ENCODE data around the gene SETD1A. TPM values are rescaled to one million over a fixed set of nuclear protein-coding genes. Genes with fewer than 3 reads are reported as not detected.
A peak's percentile ranks its signal among the peaks of the same experiment; 100 is the strongest.
"Not testable (repeated sequence)": the region's sequence is repeated elsewhere in the genome, so short reads cannot be mapped to it uniquely, and the experiment has no call there.

Gene SETD1A
- total RNA-seq, 1 experiment from 2014 or later = 33.2 TPM

DNA sequence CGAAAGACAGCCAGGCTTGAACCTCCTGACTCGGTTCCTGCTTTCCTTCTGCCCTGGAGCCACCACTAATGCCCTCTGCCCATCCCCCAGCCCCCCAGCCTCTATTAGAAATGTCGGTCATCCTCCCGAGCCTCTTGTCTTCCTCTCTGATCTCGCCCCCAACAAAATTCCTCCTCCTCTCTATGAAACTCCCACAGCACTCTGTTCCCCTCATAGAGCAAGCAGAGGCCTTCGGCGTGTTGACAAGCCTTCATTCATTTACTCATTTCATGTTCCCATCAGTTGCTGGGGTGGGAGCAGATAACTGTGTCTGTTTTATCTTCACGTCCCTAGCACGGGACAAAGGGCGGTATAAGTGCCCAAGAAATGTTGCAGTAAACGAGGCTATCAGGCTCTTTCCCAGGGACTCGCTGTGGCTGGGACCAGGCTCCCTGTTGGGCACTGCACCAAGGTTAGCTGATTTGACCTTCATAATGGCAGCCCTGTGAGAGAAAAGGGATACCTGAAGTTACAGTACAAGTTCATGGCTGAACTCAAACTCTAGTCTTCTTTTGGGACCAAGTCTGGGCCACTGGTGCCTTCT is 26.4 kb upstream of the SETD1A start:
- CTCF ChIA-PET = interaction anchor here (0.5 kb wide), 1 partner anchor 12 kb away, joined by 6 read pairs; no protein-coding TSS in a partner anchor
- H3K9me3 ChIP-seq (ENCODE audit: insufficient read depth, low read depth) = no peaks in the 10 kb centered on the region
- H2AFZ ChIP-seq = no peak overlapping the region
- H3F3A ChIP-seq (ENCODE audit: insufficient read depth, low read depth) = peaks cover 20% of the 10 kb centered on the region; the same call in 1 of the 2 replicates
- H4K20me1 ChIP-seq (ENCODE audit: insufficient read depth) = peaks cover 27% of the 10 kb centered on the region; the same call in 1 of the 2 replicates
- no peak for DNase-seq
- intact Hi-C loops (cut with micrococcal nuclease; ENCODE audit: unreplicated experiment) = no loop called here
- H3K4me3 ChIP-seq = no peak overlapping the region
- no peak overlapping the region for H3K4me2 ChIP-seq
- no peaks in the 10 kb centered on the region for H3K79me2 ChIP-seq (ENCODE audit: low read depth)
- H3K9me2 ChIP-seq (ENCODE audit: insufficient read depth) = no peaks in the 10 kb centered on the region
- H3K27ac ChIP-seq = no peak overlapping the region
- H3K27me3 ChIP-seq (ENCODE audit: insufficient read depth, low read depth) = no peaks in the 10 kb centered on the region
- TF ChIP-seq EZH2 (IDR thresholded peaks at IDR 0.05; ENCODE audit: low read depth) = no peak
- TF ChIP-seq, protein P1, sequence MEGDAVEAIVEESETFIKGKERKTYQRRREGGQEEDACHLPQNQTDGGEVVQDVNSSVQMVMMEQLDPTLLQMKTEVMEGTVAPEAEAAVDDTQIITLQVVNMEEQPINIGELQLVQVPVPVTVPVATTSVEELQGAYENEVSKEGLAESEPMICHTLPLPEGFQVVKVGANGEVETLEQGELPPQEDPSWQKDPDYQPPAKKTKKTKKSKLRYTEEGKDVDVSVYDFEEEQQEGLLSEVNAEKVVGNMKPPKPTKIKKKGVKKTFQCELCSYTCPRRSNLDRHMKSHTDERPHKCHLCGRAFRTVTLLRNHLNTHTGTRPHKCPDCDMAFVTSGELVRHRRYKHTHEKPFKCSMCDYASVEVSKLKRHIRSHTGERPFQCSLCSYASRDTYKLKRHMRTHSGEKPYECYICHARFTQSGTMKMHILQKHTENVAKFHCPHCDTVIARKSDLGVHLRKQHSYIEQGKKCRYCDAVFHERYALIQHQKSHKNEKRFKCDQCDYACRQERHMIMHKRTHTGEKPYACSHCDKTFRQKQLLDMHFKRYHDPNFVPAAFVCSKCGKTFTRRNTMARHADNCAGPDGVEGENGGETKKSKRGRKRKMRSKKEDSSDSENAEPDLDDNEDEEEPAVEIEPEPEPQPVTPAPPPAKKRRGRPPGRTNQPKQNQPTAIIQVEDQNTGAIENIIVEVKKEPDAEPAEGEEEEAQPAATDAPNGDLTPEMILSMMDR (conservative IDR thresholded peaks at IDR 0.05) = no peak
- H3K36me3 ChIP-seq (ENCODE audit: low read depth) = peaks cover 35% of the 10 kb centered on the region; the same call in 1 of the 2 replicates
- BruUV-seq (replicated peaks) = no TSS peak
- POLR2A ChIA-PET (ENCODE audit: unreplicated experiment) = interaction anchor here (0.6 kb wide), 1 partner anchor 8 kb away, joined by 6 read pairs; the partner anchor contains the start of gene FBXL19
- no peaks in the 10 kb centered on the region for H3K4me1 ChIP-seq (replicated peaks; ENCODE audit: insufficient read depth)

DNA sequence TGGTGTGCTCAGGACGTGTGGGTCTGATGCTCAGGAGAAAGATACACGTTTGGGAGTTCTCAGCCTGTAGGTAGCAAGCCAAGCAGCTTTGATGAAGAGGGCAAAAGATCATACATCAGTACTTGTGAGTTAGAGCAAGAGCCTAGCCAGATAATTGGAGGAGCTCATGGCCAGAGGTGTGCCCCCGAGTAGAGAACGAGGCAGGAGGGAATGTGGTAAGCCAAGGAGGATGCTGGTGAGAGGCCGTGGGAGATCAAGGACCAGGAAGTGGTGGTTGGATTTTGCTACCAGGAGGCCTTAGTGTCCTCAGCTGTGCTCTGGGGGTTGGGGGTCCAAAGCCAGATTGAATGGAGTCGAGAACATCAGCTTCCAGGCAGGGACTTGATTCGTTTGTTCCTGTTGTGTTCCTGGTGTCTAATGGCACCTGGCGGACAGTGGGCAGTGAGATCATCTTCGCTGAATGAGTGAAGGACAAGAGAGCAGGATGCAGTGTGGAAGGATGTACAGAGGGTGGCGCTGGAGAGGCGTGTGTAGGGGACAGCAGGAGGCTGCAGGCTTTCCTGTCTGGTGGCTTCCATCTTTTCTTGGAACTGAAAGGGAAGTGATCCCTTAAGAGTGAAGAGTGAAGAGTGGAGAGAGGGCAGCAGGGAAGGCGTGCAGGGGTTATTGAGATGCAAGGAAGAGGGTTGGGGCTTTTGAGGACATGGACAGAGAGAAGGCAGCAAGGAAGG is 22.6 kb upstream of the SETD1A start:
- Histone ChIP-seq H3K27me3 (ENCODE audit: insufficient read depth, low read depth) (no peaks in the 10 kb centered on the region), H3K36me3 (ENCODE audit: low read depth) (0 out of 2 replicates have a peak, but pooled peaks cover 24% of the 10 kb centered on the region), H3K4me1 (replicated peaks; ENCODE audit: insufficient read depth) (no peaks in the 10 kb centered on the region), H3K4me3 (no peak overlapping the region), H4K20me1 (ENCODE audit: insufficient read depth) (peaks cover 20% of the 10 kb centered on the region; the same call in 1 of the 2 replicates), H3K4me2 (no peak overlapping the region), H3K79me2 (ENCODE audit: low read depth) (no peaks in the 10 kb centered on the region), H3K27ac (no peak overlapping the region), H3K9me3 (ENCODE audit: insufficient read depth, low read depth) (no peaks in the 10 kb centered on the region), H2AFZ (no peak overlapping the region), H3K9me2 (ENCODE audit: insufficient read depth) (no peaks in the 10 kb centered on the region), H3F3A (ENCODE audit: insufficient read depth, low read depth) (peaks cover 26% of the 10 kb centered on the region; the same call in 1 of the 2 replicates)
- intact Hi-C loops (cut with micrococcal nuclease; ENCODE audit: unreplicated experiment) = no loop called here
- TF ChIP-seq EZH2 (IDR thresholded peaks at IDR 0.05; ENCODE audit: low read depth) = no peak
- TF ChIP-seq, protein P1 (conservative IDR thresholded peaks at IDR 0.05) = peak; percentile 73
- DNase-seq = peak in 1 of 2 experiments; percentile 57
- no TSS peak for BruUV-seq (replicated peaks)
- CTCF ChIA-PET = no interaction called here
- POLR2A ChIA-PET (ENCODE audit: unreplicated experiment) = interaction anchor here (0.5 to 0.6 kb wide), 3 partner anchors 187 to 934 kb away, joined by 3 to 4 read pairs (median 4); partner anchors contain the start of gene PHKG2

DNA sequence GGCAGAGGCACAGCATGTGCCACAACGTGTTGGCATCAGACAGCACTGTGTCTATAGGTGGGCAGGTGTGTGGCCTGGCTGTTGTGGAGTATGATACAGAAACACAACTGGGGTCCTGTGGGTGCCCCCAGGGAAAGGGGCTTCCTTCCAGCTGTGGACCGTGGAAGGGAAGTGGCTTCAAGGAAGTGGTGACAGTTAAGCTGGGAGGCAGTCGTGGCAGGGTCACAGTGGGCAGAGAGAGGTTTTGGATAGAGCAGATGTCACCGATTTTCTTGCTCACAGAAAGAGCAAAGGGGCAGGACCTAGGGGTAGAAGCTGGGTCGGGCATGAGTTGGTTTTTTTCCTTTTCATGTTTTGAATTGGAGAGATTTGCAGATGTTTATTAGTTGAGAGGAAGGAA is 19.9 kb upstream of the SETD1A start:
- Histone ChIP-seq H3K9me2 (ENCODE audit: insufficient read depth) (no peaks in the 10 kb centered on the region), H4K20me1 (ENCODE audit: insufficient read depth) (peaks cover 21% of the 10 kb centered on the region), H3K9me3 (ENCODE audit: insufficient read depth, low read depth) (no peaks in the 10 kb centered on the region), H3F3A (ENCODE audit: insufficient read depth, low read depth) (peaks cover 50% of the 10 kb centered on the region), H3K27ac (no peak overlapping the region), H3K4me2 (no peak overlapping the region), H3K79me2 (ENCODE audit: low read depth) (peaks cover under 1% of the 10 kb centered on the region; the same call in 1 of the 2 replicates), H2AFZ (no peak overlapping the region), H3K27me3 (ENCODE audit: insufficient read depth, low read depth) (no peaks in the 10 kb centered on the region), H3K36me3 (ENCODE audit: low read depth) (0 out of 2 replicates have a peak, but pooled peaks cover 12% of the 10 kb centered on the region), H3K4me1 (replicated peaks; ENCODE audit: insufficient read depth) (peaks cover 6% of the 10 kb centered on the region; the same call in 1 of the 2 replicates), H3K4me3 (no peak overlapping the region)
- TF ChIP-seq EZH2 (IDR thresholded peaks at IDR 0.05; ENCODE audit: low read depth) = no peak
- TF ChIP-seq, protein P1 (conservative IDR thresholded peaks at IDR 0.05) = no peak
- DNase-seq = no peak
- CTCF ChIA-PET = no interaction called here
- no TSS peak for BruUV-seq (replicated peaks)
- intact Hi-C loops (cut with micrococcal nuclease; ENCODE audit: unreplicated experiment) = no loop called here
- POLR2A ChIA-PET (ENCODE audit: unreplicated experiment) = interaction anchor here (0.6 kb wide), 1 partner anchor 411 kb away, joined by 5 read pairs; no protein-coding TSS in a partner anchor

DNA sequence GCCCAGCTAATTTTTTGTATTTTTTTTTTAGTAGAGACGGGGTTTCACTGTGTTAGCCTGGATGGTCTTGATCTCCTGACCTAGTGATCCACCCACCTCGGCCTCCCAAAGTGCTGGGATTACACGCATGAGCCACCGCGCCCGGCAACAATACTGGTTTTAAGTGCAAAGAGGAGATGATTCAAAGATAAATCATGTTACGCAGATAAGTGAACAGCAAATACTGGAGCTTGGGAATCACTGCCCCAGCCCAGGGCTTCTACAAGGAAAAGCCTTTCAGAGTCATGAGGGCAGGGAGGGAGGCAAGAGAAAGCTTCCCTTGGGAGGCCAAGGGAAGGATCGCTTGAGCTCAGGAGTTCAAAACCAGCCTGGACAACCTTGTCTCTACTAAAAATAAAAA is 18.0 kb upstream of the SETD1A start:
- H2AFZ ChIP-seq; H3K4me2 ChIP-seq; H3K79me2 ChIP-seq (ENCODE audit: low read depth); H3K4me1 ChIP-seq (replicated peaks; ENCODE audit: insufficient read depth); BruUV-seq (replicated peaks); H3K9me2 ChIP-seq (ENCODE audit: insufficient read depth); intact Hi-C loops (cut with micrococcal nuclease; ENCODE audit: unreplicated experiment); H3K27me3 ChIP-seq (ENCODE audit: insufficient read depth, low read depth); H3K27ac ChIP-seq; DNase-seq; H3K4me3 ChIP-seq; H3K9me3 ChIP-seq (ENCODE audit: insufficient read depth, low read depth): not testable (repeated sequence)
- ChIA-PET CTCF (interaction anchor here (0.7 kb wide), 2 partner anchors 180 to 192 kb away, joined by 7 to 10 read pairs; no protein-coding TSS in a partner anchor), POLR2A (ENCODE audit: unreplicated experiment) (interaction anchor here (0.5 to 0.6 kb wide), 3 partner anchors 16 to 532 kb away, joined by 3 to 4 read pairs (median 3); partner anchors contain the start of gene STX4)
- H3K36me3 ChIP-seq (ENCODE audit: low read depth) = peaks cover 18% of the 10 kb centered on the region; the same call in 1 of the 2 replicates
- peaks cover 59% of the 10 kb centered on the region for H3F3A ChIP-seq (ENCODE audit: insufficient read depth, low read depth)
- H4K20me1 ChIP-seq (ENCODE audit: insufficient read depth) = peaks cover 32% of the 10 kb centered on the region

All from PC-9 (cell line).